ENCODE data around the gene PHLDB3.

PHLDB3 gene

GRCh38 chr19:43454031-43454430 lies 50.5 kb downstream of the PHLDB3 start:
- ChIA-PET CTCF (no interaction called here), POLR2A (no interaction called here)

GRCh38 chr19:43452582-43452981 lies 52.0 kb downstream of the PHLDB3 start:
- CTCF ChIA-PET: no interaction called here
- no peak for TF ChIP-seq TARDBP (IDR thresholded peaks at IDR 0.05)
- no peak for TF ChIP-seq BHLHE40 (IDR thresholded peaks at IDR 0.05; ENCODE audit: borderline replicate concordance)
- TF ChIP-seq ELF4 (IDR thresholded peaks at IDR 0.05): no peak
- TF ChIP-seq L3MBTL2 (conservative IDR thresholded peaks at IDR 0.05): no peak
- no peak for TF ChIP-seq LEF1 (IDR thresholded peaks at IDR 0.05; ENCODE audit: borderline replicate concordance)
- TF ChIP-seq CTBP1 (IDR thresholded peaks at IDR 0.05; ENCODE audit: borderline replicate concordance): no peak
- POLR2A ChIA-PET: no interaction called here
- no peak for DNase-seq (ENCODE audit: extremely low spot score)

More at GRCh38 chr19:43454031-43454430, 50.5 kb downstream of the PHLDB3 start:
- TF ChIP-seq ELF4 (IDR thresholded peaks at IDR 0.05) (no peak), TARDBP (IDR thresholded peaks at IDR 0.05) (no peak), LEF1 (IDR thresholded peaks at IDR 0.05; ENCODE audit: borderline replicate concordance) (no peak), L3MBTL2 (conservative IDR thresholded peaks at IDR 0.05) (no peak), FOXK2 (IDR thresholded peaks at IDR 0.05) (no peak), PKNOX1 (IDR thresholded peaks at IDR 0.05) (no peak)
- no peak for DNase-seq (ENCODE audit: extremely low spot score)

GRCh38 chr19:43450545-43450997 lies 54.0 kb downstream of the PHLDB3 start:
- DNase-seq (ENCODE audit: extremely low spot score): no peak
- TF ChIP-seq NFRKB (IDR thresholded peaks at IDR 0.05): no peak
- no peak for TF ChIP-seq SUZ12 (IDR thresholded peaks at IDR 0.05)
- no peak for TF ChIP-seq ELF4 (IDR thresholded peaks at IDR 0.05)
- no peak for TF ChIP-seq FOXM1 (IDR thresholded peaks at IDR 0.05; ENCODE audit: borderline replicate concordance)
- no peak for TF ChIP-seq ARNT (IDR thresholded peaks at IDR 0.05)
- TF ChIP-seq PKNOX1 (IDR thresholded peaks at IDR 0.05): no peak
- TF ChIP-seq HDGF (IDR thresholded peaks at IDR 0.05; ENCODE audit: borderline replicate concordance): no peak
- no peak for TF ChIP-seq FOXK2 (IDR thresholded peaks at IDR 0.05)
- no peak for TF ChIP-seq FOXA1 (IDR thresholded peaks at IDR 0.05)
- no peak for TF ChIP-seq TARDBP (IDR thresholded peaks at IDR 0.05)
- TF ChIP-seq LEF1 (IDR thresholded peaks at IDR 0.05; ENCODE audit: borderline replicate concordance): no peak
- no peak for TF ChIP-seq SP1 (IDR thresholded peaks at IDR 0.05)
- TF ChIP-seq L3MBTL2 (conservative IDR thresholded peaks at IDR 0.05): no peak
- no peak for TF ChIP-seq CTBP1 (IDR thresholded peaks at IDR 0.05; ENCODE audit: borderline replicate concordance)
- TF ChIP-seq BHLHE40 (IDR thresholded peaks at IDR 0.05; ENCODE audit: borderline replicate concordance): no peak
- TF ChIP-seq ZNF384 (IDR thresholded peaks at IDR 0.05): no peak
- ChIA-PET POLR2A (no interaction called here), CTCF (no interaction called here)

GRCh38 chr19:43447655-43448054 lies 56.9 kb downstream of the PHLDB3 start:
- ChIA-PET POLR2A (interaction anchor here (0.9 to 1.0 kb wide), 2 partner anchors 70 to 72 kb away, joined by 3 to 5 read pairs; no protein-coding TSS in a partner anchor), CTCF (interaction anchor here (0.6 to 4.3 kb wide), 13 partner anchors 9 to 85 kb away, joined by 3 to 63 read pairs (median 6); partner anchors contain the start of genes PHLDB3 and ZNF575)
- DNase-seq (ENCODE audit: extremely low spot score): no peak
- TF ChIP-seq PKNOX1 (IDR thresholded peaks at IDR 0.05) (no peak), FOXA1 (IDR thresholded peaks at IDR 0.05) (no peak), HDGF (IDR thresholded peaks at IDR 0.05; ENCODE audit: borderline replicate concordance) (no peak), ZNF384 (IDR thresholded peaks at IDR 0.05) (no peak), FOXK2 (IDR thresholded peaks at IDR 0.05) (no peak), ARNT (IDR thresholded peaks at IDR 0.05) (no peak), BHLHE40 (IDR thresholded peaks at IDR 0.05; ENCODE audit: borderline replicate concordance) (no peak), L3MBTL2 (conservative IDR thresholded peaks at IDR 0.05) (no peak), NFRKB (IDR thresholded peaks at IDR 0.05) (no peak), SUZ12 (IDR thresholded peaks at IDR 0.05) (no peak), LEF1 (IDR thresholded peaks at IDR 0.05; ENCODE audit: borderline replicate concordance) (no peak), SP1 (IDR thresholded peaks at IDR 0.05) (no peak), ELF4 (IDR thresholded peaks at IDR 0.05) (no peak), CTBP1 (IDR thresholded peaks at IDR 0.05; ENCODE audit: borderline replicate concordance) (no peak), TARDBP (IDR thresholded peaks at IDR 0.05) (no peak), FOXM1 (IDR thresholded peaks at IDR 0.05; ENCODE audit: borderline replicate concordance) (no peak)

- ChIA-PET CTCF (interaction anchor here (0.6 to 4.3 kb wide), 15 partner anchors 8 to 148 kb away, joined by 3 to 63 read pairs (median 5); partner anchors contain the start of genes PHLDB3 and ZNF575), POLR2A (interaction anchor here (0.9 to 1.0 kb wide), 2 partner anchors 71 to 72 kb away, joined by 3 to 5 read pairs; no protein-coding TSS in a partner anchor)
- no peak for TF ChIP-seq CTBP1 (IDR thresholded peaks at IDR 0.05; ENCODE audit: borderline replicate concordance)
- TF ChIP-seq ELF4 (IDR thresholded peaks at IDR 0.05): no peak
- TF ChIP-seq L3MBTL2 (conservative IDR thresholded peaks at IDR 0.05): no peak
- no peak for TF ChIP-seq FOXA1 (IDR thresholded peaks at IDR 0.05)
- TF ChIP-seq ARNT (IDR thresholded peaks at IDR 0.05): no peak
- no peak for TF ChIP-seq HDGF (IDR thresholded peaks at IDR 0.05; ENCODE audit: borderline replicate concordance)
- peak; percentile 80 for DNase-seq (ENCODE audit: extremely low spot score)
Measured at GRCh38 chr19:43446746-43447489, 57.6 kb downstream of the PHLDB3 start.

- POLR2A ChIA-PET: no interaction called here
- CTCF ChIA-PET: interaction anchor here (4.3 kb wide), 1 partner anchor 75 kb away, joined by 63 read pairs; no protein-coding TSS in a partner anchor
Measured at GRCh38 chr19:43445426-43445825, 59.1 kb downstream of the PHLDB3 start.

More at GRCh38 chr19:43445426-43445825, 59.1 kb downstream of the PHLDB3 start:
- no peak for DNase-seq (ENCODE audit: extremely low spot score)
- no peak for TF ChIP-seq LEF1 (IDR thresholded peaks at IDR 0.05; ENCODE audit: borderline replicate concordance)
- TF ChIP-seq BHLHE40 (IDR thresholded peaks at IDR 0.05; ENCODE audit: borderline replicate concordance): no peak
- no peak for TF ChIP-seq L3MBTL2 (conservative IDR thresholded peaks at IDR 0.05)
- TF ChIP-seq TARDBP (IDR thresholded peaks at IDR 0.05): no peak
- no peak for TF ChIP-seq PKNOX1 (IDR thresholded peaks at IDR 0.05)
- TF ChIP-seq HDGF (IDR thresholded peaks at IDR 0.05; ENCODE audit: borderline replicate concordance): no peak
- TF ChIP-seq ZNF384 (IDR thresholded peaks at IDR 0.05): no peak
- no peak for TF ChIP-seq FOXK2 (IDR thresholded peaks at IDR 0.05)
- TF ChIP-seq FOXA1 (IDR thresholded peaks at IDR 0.05): no peak
- TF ChIP-seq CTBP1 (IDR thresholded peaks at IDR 0.05; ENCODE audit: borderline replicate concordance): no peak
